AG20443 (cell line): ENCODE results near the gene LMX1A.

Source experiments
- DNase-seq: peaks from one replicate; pipeline ENCODE4 v3.0.0; 2012; ENCODE audit warnings: low spot score, mixed read lengths

The LMX1A gene

GRCh38 chr1:165162671-165163241, 193.8 kb downstream of the LMX1A start:
- no peak for DNase-seq

GRCh38 chr1:165161130-165161529, 195.4 kb downstream of the LMX1A start:
- no peak for DNase-seq

DNA sequence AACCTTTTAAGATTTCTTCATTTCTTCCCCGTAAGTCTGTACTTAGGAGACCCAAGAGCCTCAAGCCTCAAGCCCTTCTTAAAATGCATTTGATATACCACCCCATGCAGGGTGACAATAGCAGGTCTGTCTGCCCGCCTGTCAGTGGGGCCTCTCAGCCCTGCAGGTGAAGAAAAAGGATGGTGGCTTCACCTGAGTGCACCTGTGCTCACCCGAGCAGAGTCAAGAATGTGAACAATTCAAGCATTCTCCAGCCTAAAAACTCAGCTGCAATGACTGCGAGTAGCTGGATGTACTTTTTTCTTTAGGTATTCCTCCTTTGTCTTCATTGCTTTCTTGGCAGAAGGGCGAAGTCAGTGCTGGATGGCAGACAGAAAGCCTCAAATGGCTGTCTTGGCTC, 203.3 kb downstream of the LMX1A start:
- no peak for DNase-seq

DNA sequence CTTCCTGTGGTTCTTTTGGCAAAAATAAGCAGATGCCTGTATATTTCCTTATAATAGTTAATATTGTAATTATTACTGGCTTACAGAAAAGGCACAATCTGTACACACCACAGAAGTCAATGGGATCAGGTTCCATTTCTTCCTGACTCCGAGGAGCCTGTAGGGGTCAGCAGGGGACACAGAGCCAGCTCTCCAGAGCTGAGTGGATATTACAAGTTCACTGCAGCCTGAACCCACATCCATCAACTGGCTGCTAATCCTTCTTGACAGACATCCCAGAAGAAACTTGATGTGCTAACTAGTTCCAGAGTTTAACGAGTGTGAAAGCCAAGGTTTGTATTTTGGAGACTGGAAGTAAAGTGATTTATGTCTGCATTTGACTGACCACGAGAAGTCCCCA, 203.8 kb downstream of the LMX1A start:
- peak; percentile 10 for DNase-seq

GRCh38 chr1:165152109-165152508, 204.4 kb downstream of the LMX1A start:
- DNase-seq, result no peak
